B cell (primary cell): ENCODE results near the gene FAM222A.

ENCODE experiments used
- CTCF ChIP-seq: fragments of 200-600 bp; IDR thresholded peaks from one replicate; pipeline ENCODE4 v1.8.0; 2022; ENCODE audit warnings: antibody characterized with exemption, mild to moderate bottlenecking
- EZH2 ChIP-seq: IDR thresholded peaks from 2 replicates; pipeline ENCODE4 v1.6.1; 2012; ENCODE audit warnings: borderline replicate concordance, low read depth, mild to moderate bottlenecking, moderate library complexity, low read length; ENCODE audit not compliant: insufficient read depth, poor library complexity, severe bottlenecking

- TF ChIP-seq CTCF: no peak
- no peak for TF ChIP-seq EZH2
Measured at GRCh38 chr12:109737126-109737525, 23.5 kb downstream of the FAM222A start.
